Astrocyte (in vitro differentiated cells and primary cell): ENCODE results near the gene KRT80. TPM values are rescaled to one million over a fixed set of nuclear protein-coding genes. Genes with fewer than 3 reads are reported as not detected.
A peak's percentile ranks its signal among the peaks of the same experiment; 100 is the strongest.

ENCODE experiments used
- DNase-seq: peaks from one replicate; pipeline ENCODE4 v3.0.0-alpha.2; 2010; ENCODE audit warnings: low read depth
- FAIRE-seq: peaks from 2 replicates; lab custom pipeline; 2011; peaks lifted over from hg19 to GRCh38; lab: Jason Lieb, UNC
- H2AFZ ChIP-seq: 2 replicates; pipeline ENCODE4 v1.6.0; 2012; ENCODE audit warnings: low read depth, low read length, inconsistent platforms
- H3K27ac ChIP-seq: 2 replicates; pipeline ENCODE4 v1.5.1; 2011; ENCODE audit warnings: low read depth, low read length, inconsistent platforms
- H3K27me3 ChIP-seq: 2 replicates; pipeline ENCODE4 v1.6.0; 2011; ENCODE audit warnings: low read length, inconsistent platforms; ENCODE audit not compliant: insufficient read depth
- H3K36me3 ChIP-seq: 2 replicates; pipeline ENCODE4 v1.5.1; 2011; ENCODE audit warnings: low read length, inconsistent platforms; ENCODE audit not compliant: insufficient read depth
- H3K4me1 ChIP-seq: 2 replicates; pipeline ENCODE4 v1.5.1; 2011; ENCODE audit warnings: low read length, inconsistent platforms; ENCODE audit not compliant: insufficient read depth
- H3K4me2 ChIP-seq: 2 replicates; pipeline ENCODE4 v1.6.0; 2012; ENCODE audit warnings: low read length, inconsistent platforms
- H3K4me3 ChIP-seq: 2 replicates; pipeline ENCODE4 v1.5.1; 2011; ENCODE audit warnings: low read depth, mild to moderate bottlenecking, low read length, inconsistent platforms; ENCODE audit not compliant: insufficient read depth
- H3K79me2 ChIP-seq: 2 replicates; pipeline ENCODE4 v1.6.0; 2012; ENCODE audit warnings: mild to moderate bottlenecking, low read length, inconsistent platforms; ENCODE audit not compliant: insufficient read depth
- H3K9ac ChIP-seq: 2 replicates; pipeline ENCODE4 v1.6.0; 2012; ENCODE audit warnings: mild to moderate bottlenecking, low read length, inconsistent platforms
- H3K9me3 ChIP-seq: 2 replicates; pipeline ENCODE4 v1.5.1; 2012; ENCODE audit warnings: low read depth, mild to moderate bottlenecking, low read length, inconsistent platforms; ENCODE audit not compliant: insufficient read depth
- H4K20me1 ChIP-seq: 2 replicates; pipeline ENCODE4 v1.6.0; 2012; ENCODE audit warnings: low read length, inconsistent platforms; ENCODE audit not compliant: insufficient read depth
- H3K27ac Mint-ChIP-seq: one replicate; pipeline ENCODE4 v1.8.0; 2021; ENCODE audit warnings: mild to moderate bottlenecking, mixed read lengths; ENCODE audit not compliant: unreplicated experiment
- H3K27me3 Mint-ChIP-seq: one replicate; pipeline ENCODE4 v1.8.0; 2021; ENCODE audit warnings: low read depth, mixed read lengths; ENCODE audit not compliant: unreplicated experiment
- H3K36me3 Mint-ChIP-seq: one replicate; pipeline ENCODE4 v1.8.0; 2021; ENCODE audit warnings: low read depth, mixed read lengths; ENCODE audit not compliant: unreplicated experiment
- H3K4me1 Mint-ChIP-seq: one replicate; pipeline ENCODE4 v1.8.0; 2021; ENCODE audit warnings: low read depth, mixed read lengths; ENCODE audit not compliant: unreplicated experiment
- H3K4me3 Mint-ChIP-seq: one replicate; pipeline ENCODE4 v1.8.0; 2021; ENCODE audit warnings: mild to moderate bottlenecking, moderate library complexity, mixed read lengths; ENCODE audit not compliant: unreplicated experiment
- H3K9me3 Mint-ChIP-seq: one replicate; pipeline ENCODE4 v1.8.0; 2021; ENCODE audit warnings: mild to moderate bottlenecking, mixed read lengths; ENCODE audit not compliant: unreplicated experiment
- CTCF ChIP-seq: IDR thresholded peaks from 2 replicates; pipeline ENCODE4 v1.5.1; 2011; ENCODE audit warnings: low read depth, mild to moderate bottlenecking, inconsistent platforms, low read length, moderate library complexity; ENCODE audit not compliant: insufficient read depth
- EZH2 ChIP-seq: IDR thresholded peaks from 2 replicates; pipeline ENCODE4 v1.6.1; 2012; ENCODE audit warnings: mild to moderate bottlenecking, low read length, inconsistent platforms; ENCODE audit not compliant: insufficient read depth
- total RNA-seq: library from RNA; stranded (reverse); gene quantifications from 2 replicates; pipeline ENCODE4 v1.2.1, GENCODE V29; 2021

Gene KRT80
- total RNA-seq, 1 donor from 2014 or later = 3.6 TPM

DNA sequence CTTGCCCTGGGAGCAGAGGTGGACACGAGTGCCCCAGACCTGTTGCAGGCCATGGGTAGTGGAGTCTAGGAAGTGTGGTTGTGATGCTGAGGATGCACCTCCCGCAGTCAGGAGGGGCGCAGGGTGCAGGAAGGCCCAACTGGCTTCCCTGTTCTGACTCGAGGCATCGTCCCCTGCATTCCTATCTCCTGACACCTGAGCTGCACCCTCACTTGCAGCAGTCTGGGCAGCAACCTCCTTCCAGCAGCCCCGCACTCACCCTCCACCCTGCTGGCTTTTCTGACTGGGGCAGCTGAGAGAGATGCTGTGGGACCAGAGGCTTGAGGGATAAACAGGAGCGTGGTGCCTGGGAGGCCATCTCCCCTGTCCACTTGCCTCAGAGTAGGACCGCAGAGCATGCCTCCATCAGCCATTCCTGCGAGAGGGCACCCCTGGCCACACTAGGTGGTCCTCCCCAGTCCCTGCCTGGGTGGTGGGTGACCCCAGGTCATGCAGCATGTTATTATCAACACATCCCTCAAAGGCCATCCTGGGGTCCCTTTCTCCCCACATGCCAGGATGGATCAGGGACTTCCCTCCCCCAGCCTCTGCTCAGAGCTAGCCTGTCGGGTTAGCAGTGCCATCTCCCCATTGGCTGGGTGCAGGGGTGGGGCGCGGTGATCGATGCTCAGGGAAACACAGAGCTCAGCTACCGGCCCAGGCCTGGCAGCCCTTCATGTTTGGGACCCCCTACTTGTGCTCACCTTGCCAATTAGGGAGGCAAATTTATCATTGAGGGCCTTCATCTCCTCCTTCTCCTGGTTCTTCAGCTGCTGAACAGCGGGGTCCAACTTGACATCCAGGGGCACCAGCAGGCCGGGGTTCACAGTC is 719 bp downstream of the KRT80 start:
- Histone ChIP-seq H3K4me3 (no peak overlapping the region), H3K9ac (peak overlapping the region; percentile 64), H3K79me2 (no peaks in the 10 kb centered on the region), H2AFZ (no peak overlapping the region), H3K36me3 (no peaks in the 10 kb centered on the region), H4K20me1 (no peaks in the 10 kb centered on the region), H3K27me3 (no peaks in the 10 kb centered on the region), H3K4me2 (peak overlapping the region; percentile 57), H3K9me3 (no peaks in the 10 kb centered on the region), H3K27ac (peak overlapping the region; percentile 84), H3K4me1 (peaks cover 76% of the 10 kb centered on the region)
- H3K9me3 Mint-ChIP-seq = no peaks in the 10 kb centered on the region
- H3K27ac Mint-ChIP-seq = peak overlapping the region; percentile 10
- H3K4me3 Mint-ChIP-seq = peak overlapping the region; percentile 10
- no peaks in the 10 kb centered on the region for H3K36me3 Mint-ChIP-seq
- DNase-seq = no peak
- peaks cover 67% of the 10 kb centered on the region for H3K4me1 Mint-ChIP-seq
- no peak for FAIRE-seq
- TF ChIP-seq CTCF (no peak), EZH2 (no peak)
- H3K27me3 Mint-ChIP-seq = no peaks in the 10 kb centered on the region

- Histone ChIP-seq H4K20me1 (no peaks in the 10 kb centered on the region), H3K79me2 (no peaks in the 10 kb centered on the region), H3K9ac (no peak overlapping the region), H3K4me2 (peak overlapping the region; percentile 40), H3K36me3 (no peaks in the 10 kb centered on the region), H3K4me3 (no peak overlapping the region), H2AFZ (no peak overlapping the region), H3K4me1 (peaks cover 78% of the 10 kb centered on the region), H3K27me3 (no peaks in the 10 kb centered on the region), H3K9me3 (no peaks in the 10 kb centered on the region), H3K27ac (peak overlapping the region; percentile 2)
- TF ChIP-seq CTCF (no peak), EZH2 (no peak)
- Mint-ChIP-seq H3K36me3 (peaks cover 1% of the 10 kb centered on the region), H3K4me3 (no peak overlapping the region), H3K27ac (peak overlapping the region; percentile 58), H3K4me1 (peaks cover 68% of the 10 kb centered on the region), H3K27me3 (no peaks in the 10 kb centered on the region), H3K9me3 (no peaks in the 10 kb centered on the region)
- peak; percentile 64 for DNase-seq
- no peak for FAIRE-seq
Measured at GRCh38 chr12:52189376-52190174, 2.2 kb downstream of the KRT80 start.
